ENCODE results near the gene SORBS2.

DNA sequence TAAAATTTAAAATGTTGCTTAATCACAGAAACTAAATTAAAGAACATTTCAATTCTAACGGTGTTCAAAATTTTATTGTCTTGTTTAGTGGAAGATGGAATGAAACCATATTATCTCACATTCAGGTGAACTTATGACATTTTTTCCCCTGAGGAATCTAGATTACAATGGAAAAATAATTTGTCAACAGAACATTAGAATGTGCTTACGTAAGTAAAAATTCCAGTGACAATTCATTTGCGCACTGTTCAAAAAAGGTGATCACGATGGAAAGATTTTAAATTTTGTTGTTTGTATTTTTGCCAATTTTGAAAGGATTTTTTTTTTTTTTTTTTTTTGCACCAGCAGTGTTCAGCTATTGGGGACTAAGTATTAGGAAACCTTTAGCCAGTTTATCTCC, 23.3 kb upstream of the SORBS2 start:
- TF ChIP-seq, protein P1, sequence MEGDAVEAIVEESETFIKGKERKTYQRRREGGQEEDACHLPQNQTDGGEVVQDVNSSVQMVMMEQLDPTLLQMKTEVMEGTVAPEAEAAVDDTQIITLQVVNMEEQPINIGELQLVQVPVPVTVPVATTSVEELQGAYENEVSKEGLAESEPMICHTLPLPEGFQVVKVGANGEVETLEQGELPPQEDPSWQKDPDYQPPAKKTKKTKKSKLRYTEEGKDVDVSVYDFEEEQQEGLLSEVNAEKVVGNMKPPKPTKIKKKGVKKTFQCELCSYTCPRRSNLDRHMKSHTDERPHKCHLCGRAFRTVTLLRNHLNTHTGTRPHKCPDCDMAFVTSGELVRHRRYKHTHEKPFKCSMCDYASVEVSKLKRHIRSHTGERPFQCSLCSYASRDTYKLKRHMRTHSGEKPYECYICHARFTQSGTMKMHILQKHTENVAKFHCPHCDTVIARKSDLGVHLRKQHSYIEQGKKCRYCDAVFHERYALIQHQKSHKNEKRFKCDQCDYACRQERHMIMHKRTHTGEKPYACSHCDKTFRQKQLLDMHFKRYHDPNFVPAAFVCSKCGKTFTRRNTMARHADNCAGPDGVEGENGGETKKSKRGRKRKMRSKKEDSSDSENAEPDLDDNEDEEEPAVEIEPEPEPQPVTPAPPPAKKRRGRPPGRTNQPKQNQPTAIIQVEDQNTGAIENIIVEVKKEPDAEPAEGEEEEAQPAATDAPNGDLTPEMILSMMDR (IDR thresholded peaks at IDR 0.05), result no peak
- no peak for TF ChIP-seq POLR2A (IDR thresholded peaks at IDR 0.05)

All from testis (tissue), 2 donors.